HG03565 (cell line): ENCODE data around the gene MICA.
"Not testable (repeated sequence)": the region's sequence is repeated elsewhere in the genome, so short reads cannot be mapped to it uniquely, and the experiment has no call there.

Source experiments
- ATAC-seq: cut with Tn5 transposase; IDR thresholded peaks from one replicate; pipeline ENCODE4 v1.9.1; 2021; ENCODE audit warnings: mild to moderate bottlenecking, moderate library complexity; ENCODE audit not compliant: unreplicated experiment

Gene MICA

GRCh38 chr6:31379850-31380249, 23.5 kb upstream of the MICA start:
- ATAC-seq, result no peak

DNA sequence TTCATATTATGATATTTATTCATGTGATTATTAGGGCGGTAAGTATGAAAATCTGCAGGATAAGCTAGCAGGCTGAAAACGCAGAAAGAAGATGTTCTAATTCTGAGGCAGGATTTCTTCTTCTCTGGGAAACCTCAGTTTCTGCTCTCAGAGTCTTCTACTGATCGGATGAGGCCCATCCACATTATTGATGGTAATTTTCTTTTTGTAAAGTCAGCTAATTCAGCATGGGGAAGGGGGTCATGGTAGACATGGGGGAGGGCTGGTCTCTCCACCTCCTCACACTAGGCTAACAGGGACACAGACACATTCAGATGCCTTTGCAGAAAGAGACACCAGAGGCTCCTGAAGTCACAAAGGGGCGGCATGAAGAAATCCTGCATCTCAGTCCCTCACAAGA, 21.7 kb upstream of the MICA start:
- ATAC-seq, result no peak

DNA sequence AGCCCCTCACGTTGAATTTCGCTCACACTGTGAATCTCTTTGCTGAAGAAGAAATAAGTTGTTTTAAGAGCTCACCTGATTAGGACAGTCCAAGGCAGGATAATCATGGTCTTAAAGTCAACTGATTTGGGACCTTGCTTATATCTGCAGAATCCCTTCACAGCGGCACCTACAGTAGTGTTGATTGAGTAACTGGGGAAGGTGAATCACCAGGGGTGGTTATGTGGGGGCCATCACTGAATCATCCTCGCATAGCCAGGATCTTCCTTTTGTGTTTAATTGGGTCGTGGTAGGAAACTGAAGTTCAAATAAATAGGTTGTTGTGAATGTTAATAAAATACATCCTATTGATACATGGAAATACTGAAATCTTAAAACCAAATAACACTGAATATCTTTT, 20.2 kb upstream of the MICA start:
- no peak for ATAC-seq

DNA sequence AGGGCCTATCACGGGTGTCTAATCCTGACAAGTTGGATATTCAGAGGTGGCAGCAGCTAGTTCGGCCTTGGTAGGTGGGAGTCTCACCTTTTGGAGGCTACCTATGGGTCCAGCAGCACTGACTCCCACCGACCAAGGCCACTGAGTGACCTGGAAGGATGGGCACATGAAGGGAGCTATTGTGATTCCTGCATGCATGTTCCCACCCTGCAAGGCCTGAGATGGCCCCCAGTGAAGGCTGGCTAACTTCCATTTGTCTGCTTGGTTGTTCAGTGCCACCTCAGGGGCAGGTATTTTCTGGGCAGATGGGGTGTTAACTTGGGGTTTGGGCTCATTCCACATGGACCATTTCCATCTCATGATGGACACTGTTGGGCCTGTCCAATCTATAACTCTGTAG, 18.4 kb upstream of the MICA start:
- ATAC-seq, result no peak

GRCh38 chr6:31386099-31386498, 17.3 kb upstream of the MICA start:
- ATAC-seq, result no peak

DNA sequence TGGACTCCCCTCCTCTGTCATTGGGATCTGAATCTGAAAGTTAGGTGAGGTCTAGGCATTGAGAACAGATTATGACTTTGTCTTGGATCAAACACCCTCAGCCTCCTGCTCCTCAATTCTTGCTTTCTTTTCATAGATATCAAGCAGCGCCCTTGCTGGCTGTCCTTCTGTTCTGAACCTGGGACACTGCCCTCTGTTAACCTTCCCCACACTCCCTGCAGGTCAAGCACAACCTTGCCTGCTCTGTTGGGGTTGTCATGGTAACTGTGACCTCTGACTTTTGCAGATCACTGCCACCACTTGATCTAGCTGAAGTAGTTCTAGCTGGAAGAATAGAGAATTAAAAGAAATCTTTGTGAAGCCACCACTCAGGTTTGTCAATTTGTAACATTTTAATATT, 16.4 kb upstream of the MICA start:
- no peak for ATAC-seq

GRCh38 chr6:31388916-31389801, 14.2 kb upstream of the MICA start:
- ATAC-seq, result not testable (repeated sequence)

DNA sequence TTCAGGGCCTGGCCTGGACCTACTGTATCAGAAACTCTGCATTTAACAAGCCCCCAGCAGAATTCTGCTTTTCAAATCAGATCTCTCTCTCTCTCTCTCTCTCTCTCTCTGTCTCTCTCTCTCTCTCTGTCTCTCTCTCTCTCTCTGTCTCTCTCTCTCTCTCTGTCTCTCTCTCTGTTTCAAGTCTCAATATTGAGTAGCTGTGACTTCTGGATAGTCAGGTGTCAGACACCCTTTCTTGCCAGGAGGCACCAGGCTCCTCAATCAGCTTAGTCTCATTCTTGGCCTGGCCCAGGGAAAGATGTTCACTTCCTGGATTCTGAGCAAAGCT, 13.6 kb upstream of the MICA start:
- ATAC-seq, result not testable (repeated sequence)

GRCh38 chr6:31393932-31394331, 9.5 kb upstream of the MICA start:
- no peak for ATAC-seq

- no peak for ATAC-seq
These were observed 9.0 kb upstream of the MICA start for GRCh38 chr6:31394381-31394780.

DNA sequence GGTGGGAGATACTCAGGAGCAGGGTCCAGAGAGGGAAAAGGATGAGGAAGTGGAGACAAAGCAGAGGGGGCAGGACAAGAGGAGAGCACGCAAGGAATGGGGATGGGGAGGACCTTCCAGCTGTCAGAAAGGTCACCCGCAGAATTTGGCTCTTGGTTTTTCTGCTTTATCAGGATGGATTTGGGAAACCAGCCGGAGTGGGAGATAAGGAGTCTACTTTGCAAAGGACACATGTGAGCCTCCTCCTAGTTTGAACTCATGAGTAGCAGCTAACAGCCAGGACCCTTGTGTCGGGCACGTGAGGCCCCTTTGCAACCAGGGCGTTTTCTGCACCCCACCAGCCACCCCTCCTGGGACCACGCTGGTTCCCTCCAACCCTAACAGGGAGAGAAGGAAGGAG, 7.6 kb upstream of the MICA start:
- ATAC-seq, result no peak

DNA sequence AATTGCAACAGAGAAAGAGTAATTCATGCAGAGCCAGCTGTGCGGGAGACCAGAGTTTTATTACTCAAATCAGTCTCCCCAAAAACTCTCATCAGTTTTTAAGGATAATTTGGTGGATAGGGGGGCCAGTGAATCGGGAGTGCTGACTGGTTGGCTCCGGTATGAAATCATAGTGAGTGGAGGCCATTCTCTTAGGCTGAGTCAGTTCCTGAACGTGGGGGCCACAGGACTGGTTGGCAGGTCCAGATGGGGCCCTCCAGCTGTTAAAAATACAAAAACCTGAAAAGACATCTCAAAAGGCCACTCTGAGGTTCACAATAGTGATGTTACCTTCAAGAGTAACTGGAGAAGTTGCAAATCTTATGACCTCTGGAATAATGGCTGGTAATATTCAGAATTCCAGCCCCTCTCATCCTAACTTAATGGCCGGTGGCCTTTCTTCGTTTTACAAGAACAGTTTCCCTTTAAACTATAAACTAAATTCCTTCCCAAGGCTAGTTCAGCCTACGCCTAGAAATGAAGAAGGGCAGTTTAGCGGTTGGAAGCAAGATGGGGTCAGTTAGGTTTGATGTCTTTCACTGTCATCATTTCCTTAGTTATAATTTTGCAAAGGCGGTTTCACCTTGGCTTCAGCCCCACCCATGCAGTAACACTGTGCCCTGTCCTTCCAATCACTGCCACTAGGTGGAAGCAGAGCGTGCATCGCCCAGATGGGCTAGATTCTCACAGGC, 6.8 kb upstream of the MICA start:
- ATAC-seq, result peak; percentile 51

DNA sequence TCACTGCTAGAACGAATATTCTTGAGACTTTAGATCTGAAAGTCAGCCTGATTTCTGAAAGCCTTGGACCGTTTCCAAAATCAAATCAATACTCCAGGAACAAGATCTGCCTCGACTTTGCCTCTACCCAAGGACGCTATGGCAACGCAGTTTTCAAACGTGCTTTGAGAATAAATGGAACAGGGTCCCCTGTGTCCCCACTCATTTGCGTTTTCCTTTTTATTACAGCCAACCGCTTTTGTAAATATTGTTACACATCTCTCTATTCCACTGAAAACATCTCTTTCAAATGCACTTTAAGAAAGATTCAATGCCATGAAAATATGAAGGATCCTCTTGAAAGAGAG, 6.3 kb upstream of the MICA start:
- not testable (repeated sequence) for ATAC-seq

GRCh38 chr6:31397901-31398525, 5.4 kb upstream of the MICA start:
- ATAC-seq, result no peak

GRCh38 chr6:31399589-31400466, 3.6 kb upstream of the MICA start:
- no peak for ATAC-seq

GRCh38 chr6:31400467-31401289, 2.7 kb upstream of the MICA start:
- no peak for ATAC-seq

- no peak for ATAC-seq
These were observed 2.0 kb upstream of the MICA start for GRCh38 chr6:31401403-31401802.

- peak; percentile 1 for ATAC-seq
These were observed 792 bp upstream of the MICA start for GRCh38 chr6:31402324-31403282.

- not testable (repeated sequence) for ATAC-seq
These were observed 618 bp downstream of the MICA start for GRCh38 chr6:31404061-31404364.
